Neural progenitor cell (in vitro differentiated cells): ENCODE results near the gene CCDC120. TPM values are rescaled to one million over a fixed set of nuclear protein-coding genes. Genes with fewer than 3 reads are reported as not detected.

Source experiments
- DNase-seq: peaks from one replicate; pipeline ENCODE4 v3.0.0-alpha.2; 2016; ENCODE audit warnings: low spot score
- H2AFZ ChIP-seq: fragments of 200-600 bp; sonication (generic); replicated peaks from 2 replicates; pipeline ENCODE4 v1.6.1; 2016; ENCODE audit warnings: antibody characterized with exemption
- H3F3A ChIP-seq: fragments of 200-600 bp; sonication (generic); 2 replicates; pipeline ENCODE4 v1.6.1; 2016; ENCODE audit warnings: antibody characterized with exemption, low read depth
- H3K27ac ChIP-seq: fragments of 200-600 bp; sonication (generic); 2 replicates; pipeline ENCODE4 v1.5.1; 2016; ENCODE audit warnings: mild to moderate bottlenecking
- H3K27me3 ChIP-seq: fragments of 200-600 bp; sonication (generic); 2 replicates; pipeline ENCODE4 v1.6.1; 2016; ENCODE audit warnings: mild to moderate bottlenecking, moderate library complexity
- H3K36me3 ChIP-seq: fragments of 200-600 bp; sonication (generic); 2 replicates; pipeline ENCODE4 v1.5.1; 2016
- H3K4me1 ChIP-seq: fragments of 200-600 bp; sonication (generic); 2 replicates; pipeline ENCODE4 v1.6.1; 2016; ENCODE audit warnings: mixed run types
- H3K4me2 ChIP-seq: fragments of 200-600 bp; sonication (generic); 2 replicates; pipeline ENCODE4 v1.6.1; 2016
- H3K4me3 ChIP-seq: fragments of 200-600 bp; sonication (generic); 2 replicates; pipeline ENCODE4 v1.5.1; 2016
- H3K79me2 ChIP-seq: fragments of 200-600 bp; sonication (generic); 2 replicates; pipeline ENCODE4 v1.6.1; 2016; ENCODE audit warnings: low read depth
- H3K9ac ChIP-seq: fragments of 200-600 bp; sonication (generic); 2 replicates; pipeline ENCODE4 v1.6.1; 2016
- H3K9me3 ChIP-seq: fragments of 200-600 bp; sonication (generic); 2 replicates; pipeline ENCODE4 v1.5.1; 2016; ENCODE audit warnings: low read depth
- H4K20me1 ChIP-seq: fragments of 200-600 bp; sonication (generic); 2 replicates; pipeline ENCODE4 v1.6.1; 2016; ENCODE audit warnings: low read depth
- H3K27ac Mint-ChIP-seq: 3 replicates; pipeline ENCODE4 v1.8.0; 2021; ENCODE audit warnings: mixed read lengths
- H3K27me3 Mint-ChIP-seq: 2 replicates; pipeline ENCODE4 v1.8.0; 2022; ENCODE audit warnings: low read depth, mild to moderate bottlenecking, inconsistent platforms, moderate library complexity, mixed read lengths; ENCODE audit not compliant: insufficient read depth
- H3K36me3 Mint-ChIP-seq: 3 replicates; pipeline ENCODE4 v1.8.0; 2021; ENCODE audit warnings: mixed read lengths
- H3K4me1 Mint-ChIP-seq: 3 replicates; pipeline ENCODE4 v1.8.0; 2021; ENCODE audit warnings: mixed read lengths
- H3K4me3 Mint-ChIP-seq: 3 replicates; pipeline ENCODE4 v1.8.0; 2021; ENCODE audit warnings: mild to moderate bottlenecking, moderate library complexity, mixed read lengths
- H3K9me3 Mint-ChIP-seq: 3 replicates; pipeline ENCODE4 v1.8.0; 2020; ENCODE audit warnings: mixed read lengths
- CTCF ChIP-seq: fragments of 200-600 bp; sonication (generic); IDR thresholded peaks from 2 replicates; pipeline ENCODE4 v1.5.1; 2017; ENCODE audit warnings: antibody characterized with exemption, mild to moderate bottlenecking
- EZH2 ChIP-seq: fragments of 200-600 bp; sonication (generic); IDR thresholded peaks from 2 replicates; pipeline ENCODE4 v1.6.1; 2017; ENCODE audit warnings: antibody characterized with exemption, mild to moderate bottlenecking, moderate library complexity
- EZH2phosphoT487 ChIP-seq: fragments of 200-600 bp; sonication (generic); IDR thresholded peaks from 2 replicates; pipeline ENCODE4 v1.6.1; 2017; ENCODE audit warnings: antibody characterized with exemption
- total RNA-seq: library from RNA; depleted of rRNA; stranded (reverse); fragments of >200 nt; gene quantifications from 2 replicates; pipeline ENCODE4 v1.2.3, GENCODE V29; 2015; ENCODE audit warnings: low replicate concordance

The CCDC120 gene
- total RNA-seq, 1 donor from 2014 or later = 1.1 TPM

- Histone ChIP-seq H3K9ac (peak overlapping the region; percentile 58), H3K4me1 (peaks cover 3% of the 10 kb centered on the region), H3K27me3 (no peaks in the 10 kb centered on the region), H3K79me2 (peaks cover 35% of the 10 kb centered on the region), H4K20me1 (peaks cover 5% of the 10 kb centered on the region), H2AFZ (no peak overlapping the region), H3K4me2 (peak overlapping the region; percentile 77), H3K4me3 (peak overlapping the region; percentile 78), H3F3A (peaks cover 18% of the 10 kb centered on the region), H3K27ac (peak overlapping the region; percentile 56), H3K36me3 (no peaks in the 10 kb centered on the region), H3K9me3 (no peaks in the 10 kb centered on the region)
- Mint-ChIP-seq H3K9me3 (peaks cover 34% of the 10 kb centered on the region), H3K27me3 (peaks cover 10% of the 10 kb centered on the region), H3K4me3 (peak overlapping the region; percentile 94), H3K36me3 (peaks cover 8% of the 10 kb centered on the region), H3K27ac (peak overlapping the region; percentile 93), H3K4me1 (peaks cover 45% of the 10 kb centered on the region)
- TF ChIP-seq EZH2 (no peak), EZH2phosphoT487 (no peak), CTCF (no peak)
- no peak for DNase-seq
Observed at GRCh38 chrX:49042581-49043219, 16.1 kb upstream of the CCDC120 start.

GRCh38 chrX:49043220-49043986 is 15.4 kb upstream of the CCDC120 start, which contains the start of gene TFE3:
TFE3 (minus strand) TSS chrX:49043357; CDS start chrX:49043226, 131 bp downstream.
- H3K27ac ChIP-seq = peak within 1 kb of the TSS; percentile 56
- Mint-ChIP-seq H3K27ac (peak within 1 kb of the TSS; percentile 93), H3K27me3 (peaks cover 10% of the 10 kb centered on the region), H3K9me3 (peaks cover 31% of the 10 kb centered on the region), H3K4me3 (peak within 1 kb of the TSS; percentile 94), H3K4me1 (peaks cover 44% of the 10 kb centered on the region), H3K36me3 (peaks cover 4% of the 10 kb centered on the region)
- no peak within 1 kb of the TSS for H2AFZ ChIP-seq
- peaks cover 5% of the 10 kb centered on the region for H4K20me1 ChIP-seq
- H3K4me2 ChIP-seq = peak within 1 kb of the TSS; percentile 77
- peaks cover 18% of the 10 kb centered on the region for H3F3A ChIP-seq
- peaks cover 3% of the 10 kb centered on the region for H3K4me1 ChIP-seq
- H3K4me3 ChIP-seq = peak within 1 kb of the TSS; percentile 78
- H3K79me2 ChIP-seq = peaks cover 35% of the 10 kb centered on the region
- no peaks in the 10 kb centered on the region for H3K36me3 ChIP-seq
- no peaks in the 10 kb centered on the region for H3K9me3 ChIP-seq
- peak; percentile 99 for DNase-seq
- no peaks in the 10 kb centered on the region for H3K27me3 ChIP-seq
- TF ChIP-seq CTCF (peak; percentile 65), EZH2 (no peak)
- peak within 1 kb of the TSS; percentile 58 for H3K9ac ChIP-seq

GRCh38 chrX:49043987-49044281 is 14.9 kb upstream of the CCDC120 start:
- Mint-ChIP-seq H3K4me1 (peaks cover 40% of the 10 kb centered on the region), H3K4me3 (peak overlapping the region; percentile 94), H3K27ac (peak overlapping the region; percentile 81), H3K9me3 (peaks cover 29% of the 10 kb centered on the region), H3K27me3 (peaks cover 10% of the 10 kb centered on the region), H3K36me3 (no peaks in the 10 kb centered on the region)
- Histone ChIP-seq H3K4me1 (peaks cover 3% of the 10 kb centered on the region), H3K36me3 (no peaks in the 10 kb centered on the region), H4K20me1 (peaks cover 5% of the 10 kb centered on the region), H3K9ac (no peak overlapping the region), H3K79me2 (peaks cover 31% of the 10 kb centered on the region), H3K27ac (no peak overlapping the region), H3K9me3 (no peaks in the 10 kb centered on the region), H2AFZ (no peak overlapping the region), H3K4me2 (peak overlapping the region; percentile 63), H3K27me3 (no peaks in the 10 kb centered on the region), H3F3A (peaks cover 18% of the 10 kb centered on the region), H3K4me3 (peak overlapping the region; percentile 34)
- TF ChIP-seq CTCF (no peak), EZH2 (no peak), EZH2phosphoT487 (no peak)
- no peak for DNase-seq
